ELF-1 (cell line): Measurements from ENCODE around the gene CNTN5.
"Not testable (repeated sequence)": the region's sequence is repeated elsewhere in the genome, so short reads cannot be mapped to it uniquely, and the experiment has no call there.

Experiments
- DNase-seq: peaks from one replicate; pipeline ENCODE4 v3.0.0-alpha.2; 2016; ENCODE audit warnings: low read depth, low spot score

CNTN5 gene

GRCh38 chr11:99275521-99275920, 254.8 kb downstream of the CNTN5 start:
- no peak for DNase-seq

GRCh38 chr11:99277281-99277680, 256.5 kb downstream of the CNTN5 start:
- no peak for DNase-seq

GRCh38 chr11:99279266-99279665, 258.5 kb downstream of the CNTN5 start:
- no peak for DNase-seq

GRCh38 chr11:99281331-99281730, 260.6 kb downstream of the CNTN5 start:
- no peak for DNase-seq

GRCh38 chr11:99297925-99298324, 277.2 kb downstream of the CNTN5 start:
- DNase-seq: not testable (repeated sequence)

- DNase-seq: no peak
These were observed 286.9 kb downstream of the CNTN5 start for GRCh38 chr11:99307510-99308088.

GRCh38 chr11:99311870-99312269, 291.1 kb downstream of the CNTN5 start:
- DNase-seq: no peak

- DNase-seq: no peak
These were observed 296.2 kb downstream of the CNTN5 start for GRCh38 chr11:99316776-99317520.

GRCh38 chr11:99320769-99321290, 300.1 kb downstream of the CNTN5 start:
- no peak for DNase-seq

- no peak for DNase-seq
These were observed 305.1 kb downstream of the CNTN5 start for GRCh38 chr11:99325847-99326246.

GRCh38 chr11:99327066-99327465, 306.3 kb downstream of the CNTN5 start:
- no peak for DNase-seq

- no peak for DNase-seq
These were observed 306.8 kb downstream of the CNTN5 start for GRCh38 chr11:99327527-99327926.

GRCh38 chr11:99333621-99334020, 312.9 kb downstream of the CNTN5 start:
- DNase-seq: no peak

GRCh38 chr11:99343117-99343516, 322.4 kb downstream of the CNTN5 start:
- DNase-seq: no peak

GRCh38 chr11:99349151-99349673, 328.5 kb downstream of the CNTN5 start:
- no peak for DNase-seq

- no peak for DNase-seq
These were observed 330.9 kb downstream of the CNTN5 start for GRCh38 chr11:99351624-99352023.

GRCh38 chr11:99352642-99353041, 331.9 kb downstream of the CNTN5 start:
- no peak for DNase-seq

- no peak for DNase-seq
These were observed 345.8 kb downstream of the CNTN5 start for GRCh38 chr11:99366546-99366945.

- no peak for DNase-seq
These were observed 347.8 kb downstream of the CNTN5 start for GRCh38 chr11:99368583-99368982.

- DNase-seq: peak; percentile 65
These were observed 349.9 kb downstream of the CNTN5 start for GRCh38 chr11:99370549-99371216.

GRCh38 chr11:99371257-99371656, 350.5 kb downstream of the CNTN5 start:
- no peak for DNase-seq

GRCh38 chr11:99376463-99376862, 355.7 kb downstream of the CNTN5 start:
- no peak for DNase-seq
